Ishikawa (cell line): ENCODE data around the gene CROCC2.

ENCODE experiments used
- CEBPB ChIP-seq: IDR thresholded peaks from 2 replicates; pipeline ENCODE4 v1.6.1; 2012
- CREB1 ChIP-seq: IDR thresholded peaks from 2 replicates; pipeline ENCODE4 v1.6.1; 2012; ENCODE audit warnings: low read depth
- EGR1 ChIP-seq: IDR thresholded peaks from 2 replicates; pipeline ENCODE4 v1.6.1; 2012
- EP300 ChIP-seq: IDR thresholded peaks from 2 replicates; pipeline ENCODE4 v1.6.1; 2012; ENCODE audit warnings: borderline replicate concordance
- FOXM1 ChIP-seq: IDR thresholded peaks from 2 replicates; pipeline ENCODE4 v1.6.1; 2012; ENCODE audit warnings: low read depth, borderline replicate concordance
- NFIC ChIP-seq: IDR thresholded peaks from 2 replicates; pipeline ENCODE4 v1.6.1; 2012
- RAD21 ChIP-seq: IDR thresholded peaks from 2 replicates; pipeline ENCODE4 v1.6.1; 2012; ENCODE audit warnings: low read depth
- TAF1 ChIP-seq: IDR thresholded peaks from 2 replicates; pipeline ENCODE4 v1.6.1; 2012; ENCODE audit warnings: low read depth, mild to moderate bottlenecking
- TCF12 ChIP-seq: IDR thresholded peaks from 2 replicates; pipeline ENCODE4 v1.6.1; 2012; ENCODE audit warnings: low read depth
- TEAD4 ChIP-seq: IDR thresholded peaks from 2 replicates; pipeline ENCODE4 v1.6.1; 2012
- YY1 ChIP-seq: IDR thresholded peaks from 2 replicates; pipeline ENCODE4 v1.6.1; 2012; ENCODE audit warnings: low read depth
- ZBTB7A ChIP-seq: IDR thresholded peaks from 2 replicates; pipeline ENCODE4 v1.6.1; 2012; ENCODE audit warnings: low read depth
- TF ChIP-seq, protein P1 (sequence below): IDR thresholded peaks from 2 replicates; pipeline ENCODE4 v1.6.1; 2012
- TF ChIP-seq, protein P2 (sequence below): IDR thresholded peaks from 2 replicates; pipeline ENCODE4 v1.6.1; 2012
- TF ChIP-seq, protein P3 (sequence below): IDR thresholded peaks from 2 replicates; pipeline ENCODE4 v1.6.1; 2012; ENCODE audit warnings: low read depth, mild to moderate bottlenecking

Gene CROCC2

DNA sequence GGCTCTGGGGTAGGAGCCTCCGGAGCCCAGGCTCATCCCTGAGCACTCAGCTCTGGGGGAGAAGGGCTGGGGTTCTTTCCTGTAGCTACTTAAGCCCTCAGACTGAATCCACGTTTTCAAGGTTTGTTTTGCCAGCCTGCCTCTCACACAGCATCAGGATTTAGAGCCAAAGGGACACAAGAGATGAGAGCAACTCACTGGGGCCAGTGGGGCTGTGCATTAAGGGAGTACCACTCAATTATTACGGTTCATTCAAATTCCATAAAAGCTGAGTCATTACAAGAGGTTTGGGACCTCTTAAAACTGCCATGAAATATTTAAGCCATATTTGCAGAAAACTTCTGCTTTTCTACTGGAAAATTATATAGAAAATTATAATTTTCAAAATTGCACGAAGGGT lies 75.1 kb downstream of the CROCC2 start:
- TF ChIP-seq CEBPB (no peak), TAF1 (no peak), NFIC (no peak), RAD21 (no peak), YY1 (no peak), EP300 (no peak), TCF12 (no peak), TEAD4 (no peak), CREB1 (no peak), ZBTB7A (no peak), EGR1 (no peak)
- TF ChIP-seq, protein P1, sequence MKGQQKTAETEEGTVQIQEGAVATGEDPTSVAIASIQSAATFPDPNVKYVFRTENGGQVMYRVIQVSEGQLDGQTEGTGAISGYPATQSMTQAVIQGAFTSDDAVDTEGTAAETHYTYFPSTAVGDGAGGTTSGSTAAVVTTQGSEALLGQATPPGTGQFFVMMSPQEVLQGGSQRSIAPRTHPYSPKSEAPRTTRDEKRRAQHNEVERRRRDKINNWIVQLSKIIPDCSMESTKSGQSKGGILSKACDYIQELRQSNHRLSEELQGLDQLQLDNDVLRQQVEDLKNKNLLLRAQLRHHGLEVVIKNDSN: no peak
- TF ChIP-seq, protein P2, sequence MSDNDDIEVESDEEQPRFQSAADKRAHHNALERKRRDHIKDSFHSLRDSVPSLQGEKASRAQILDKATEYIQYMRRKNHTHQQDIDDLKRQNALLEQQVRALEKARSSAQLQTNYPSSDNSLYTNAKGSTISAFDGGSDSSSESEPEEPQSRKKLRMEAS: no peak
- TF ChIP-seq, protein P3, sequence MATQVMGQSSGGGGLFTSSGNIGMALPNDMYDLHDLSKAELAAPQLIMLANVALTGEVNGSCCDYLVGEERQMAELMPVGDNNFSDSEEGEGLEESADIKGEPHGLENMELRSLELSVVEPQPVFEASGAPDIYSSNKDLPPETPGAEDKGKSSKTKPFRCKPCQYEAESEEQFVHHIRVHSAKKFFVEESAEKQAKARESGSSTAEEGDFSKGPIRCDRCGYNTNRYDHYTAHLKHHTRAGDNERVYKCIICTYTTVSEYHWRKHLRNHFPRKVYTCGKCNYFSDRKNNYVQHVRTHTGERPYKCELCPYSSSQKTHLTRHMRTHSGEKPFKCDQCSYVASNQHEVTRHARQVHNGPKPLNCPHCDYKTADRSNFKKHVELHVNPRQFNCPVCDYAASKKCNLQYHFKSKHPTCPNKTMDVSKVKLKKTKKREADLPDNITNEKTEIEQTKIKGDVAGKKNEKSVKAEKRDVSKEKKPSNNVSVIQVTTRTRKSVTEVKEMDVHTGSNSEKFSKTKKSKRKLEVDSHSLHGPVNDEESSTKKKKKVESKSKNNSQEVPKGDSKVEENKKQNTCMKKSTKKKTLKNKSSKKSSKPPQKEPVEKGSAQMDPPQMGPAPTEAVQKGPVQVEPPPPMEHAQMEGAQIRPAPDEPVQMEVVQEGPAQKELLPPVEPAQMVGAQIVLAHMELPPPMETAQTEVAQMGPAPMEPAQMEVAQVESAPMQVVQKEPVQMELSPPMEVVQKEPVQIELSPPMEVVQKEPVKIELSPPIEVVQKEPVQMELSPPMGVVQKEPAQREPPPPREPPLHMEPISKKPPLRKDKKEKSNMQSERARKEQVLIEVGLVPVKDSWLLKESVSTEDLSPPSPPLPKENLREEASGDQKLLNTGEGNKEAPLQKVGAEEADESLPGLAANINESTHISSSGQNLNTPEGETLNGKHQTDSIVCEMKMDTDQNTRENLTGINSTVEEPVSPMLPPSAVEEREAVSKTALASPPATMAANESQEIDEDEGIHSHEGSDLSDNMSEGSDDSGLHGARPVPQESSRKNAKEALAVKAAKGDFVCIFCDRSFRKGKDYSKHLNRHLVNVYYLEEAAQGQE: no peak

DNA sequence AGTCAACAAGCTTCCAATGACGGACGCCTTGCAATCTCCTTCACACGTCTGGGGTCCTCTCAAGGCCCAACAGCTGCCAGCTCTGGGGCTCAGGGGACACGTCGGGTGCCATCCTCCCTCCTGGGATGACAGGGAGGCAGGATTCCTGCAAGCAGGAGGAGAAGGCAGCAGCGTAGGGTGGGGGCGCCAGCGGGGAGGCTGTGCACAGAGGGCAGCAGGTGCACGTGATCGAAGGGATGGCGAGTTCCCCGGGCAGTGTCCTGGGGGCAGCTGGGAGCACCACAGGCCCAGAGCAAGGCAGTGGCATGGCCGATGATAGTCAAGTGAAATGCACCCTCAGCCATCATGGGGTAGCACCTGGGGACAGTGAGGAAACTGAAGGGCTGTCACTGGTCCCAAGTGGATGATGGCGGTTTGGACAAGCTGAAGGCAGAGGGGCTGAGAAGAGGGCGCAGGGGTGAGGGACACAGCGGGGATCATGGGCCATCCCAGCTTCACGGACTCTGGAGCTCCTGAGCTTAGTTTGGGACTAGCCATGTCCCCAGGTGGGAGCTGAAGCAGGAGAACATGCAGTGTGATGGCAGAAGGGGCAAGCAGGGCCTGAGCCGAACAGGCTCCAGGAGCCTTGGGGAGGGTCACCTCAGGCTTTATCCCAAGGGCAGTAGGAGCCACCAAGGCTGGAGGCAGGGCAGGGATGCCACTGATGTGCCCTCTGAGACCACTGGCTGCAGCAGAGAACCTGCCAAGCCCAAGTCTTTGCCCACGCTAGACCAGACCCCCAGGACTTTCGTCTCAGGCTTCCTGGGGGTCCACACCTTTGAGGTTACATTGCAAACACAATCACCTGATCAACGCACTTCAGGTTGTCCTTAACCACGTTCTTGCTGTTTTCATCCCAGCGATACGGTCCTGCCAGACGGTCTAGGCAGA lies 76.0 kb downstream of the CROCC2 start:
- TF ChIP-seq RAD21: no peak
- TF ChIP-seq CEBPB: no peak
- TF ChIP-seq, protein P2: no peak
- no peak for TF ChIP-seq TCF12
- TF ChIP-seq TEAD4: no peak
- no peak for TF ChIP-seq YY1
- no peak for TF ChIP-seq ZBTB7A
- no peak for TF ChIP-seq CREB1
- TF ChIP-seq, protein P3: no peak
- no peak for TF ChIP-seq TAF1
- TF ChIP-seq EP300: no peak
- no peak for TF ChIP-seq EGR1
- TF ChIP-seq, protein P1: no peak
- no peak for TF ChIP-seq FOXM1
- TF ChIP-seq NFIC: no peak

DNA sequence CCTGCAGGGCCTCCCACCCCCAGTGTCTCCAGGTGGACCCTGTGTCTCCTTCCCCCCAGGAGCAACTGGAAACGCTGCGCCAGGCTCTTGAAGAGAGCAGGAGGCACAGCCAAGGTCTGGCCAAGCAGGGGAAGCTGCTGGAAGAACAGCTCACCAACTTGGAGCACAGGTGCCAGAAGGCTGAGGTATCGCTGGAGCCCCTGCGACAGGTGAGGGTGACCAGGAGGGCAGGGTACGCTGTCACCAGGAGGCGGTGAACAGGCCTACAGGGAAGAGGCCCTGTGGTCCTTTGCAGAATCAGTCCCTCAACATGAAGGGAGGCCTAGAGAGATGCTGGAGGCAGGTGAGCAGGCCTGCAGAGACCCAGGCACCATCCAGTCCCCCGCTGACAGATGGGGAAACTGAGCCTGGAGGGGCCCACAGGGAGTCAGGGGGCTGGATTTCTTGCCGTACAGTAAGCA lies 76.7 kb downstream of the CROCC2 start:
- TF ChIP-seq EP300 (no peak), EGR1 (no peak), FOXM1 (no peak), NFIC (no peak), TCF12 (no peak), CEBPB (no peak), CREB1 (no peak), ZBTB7A (no peak), TAF1 (no peak), TEAD4 (no peak), RAD21 (no peak), YY1 (no peak)
- TF ChIP-seq, protein P3: no peak
- TF ChIP-seq, protein P1: no peak
- TF ChIP-seq, protein P2: no peak
